Measurements from ENCODE around the gene RIMKLA.

The RIMKLA gene

GRCh38 chr1:42430286-42431135 lies 49.9 kb downstream of the RIMKLA start:
- no peak for DNase-seq

- no peak for DNase-seq
These were observed 50.9 kb downstream of the RIMKLA start for GRCh38 chr1:42431514-42431913.

GRCh38 chr1:42432714-42433113 lies 52.1 kb downstream of the RIMKLA start:
- no peak for DNase-seq

GRCh38 chr1:42433369-42433768 lies 52.8 kb downstream of the RIMKLA start:
- DNase-seq, result no peak

- no peak for DNase-seq
These were observed 53.7 kb downstream of the RIMKLA start for GRCh38 chr1:42434340-42434739.

GRCh38 chr1:42439940-42440339 lies 59.3 kb downstream of the RIMKLA start:
- DNase-seq, result no peak

GRCh38 chr1:42442662-42443061 lies 62.1 kb downstream of the RIMKLA start:
- DNase-seq, result no peak

GRCh38 chr1:42449256-42449655 lies 68.7 kb downstream of the RIMKLA start:
- no peak for DNase-seq

GRCh38 chr1:42450061-42450460 lies 69.5 kb downstream of the RIMKLA start:
- DNase-seq, result no peak

GRCh38 chr1:42453386-42453785 lies 72.8 kb downstream of the RIMKLA start:
- DNase-seq, result no peak

- no peak for DNase-seq
These were observed 73.8 kb downstream of the RIMKLA start for GRCh38 chr1:42454403-42454802.

- DNase-seq, result peak; percentile 78 to 82
These were observed 75.6 kb downstream of the RIMKLA start, which contains the start of the genes PPCS and ZMYND12 for GRCh38 chr1:42456010-42456753. TSS of gene PPCS (plus strand) at chr1:42456543. CDS start at chr1:42456566, 23 bp downstream. TSS of gene ZMYND12 (minus strand) at chr1:42456022. CDS start at chr1:42455997, 25 bp downstream.

- DNase-seq, result peak; percentile 36 to 76
These were observed 76.1 kb downstream of the RIMKLA start for GRCh38 chr1:42456754-42457089.

- DNase-seq, result no peak
These were observed 80.6 kb downstream of the RIMKLA start for GRCh38 chr1:42461196-42461595.

- DNase-seq, result peak; percentile 58 to 89
These were observed 82.5 kb downstream of the RIMKLA start, which contains the start of gene CCDC30 for GRCh38 chr1:42462828-42463763. TSS of gene CCDC30 (plus strand) at chr1:42463286. CDS start at chr1:42480552, 17,266 bp downstream.

- no peak for DNase-seq
These were observed 83.3 kb downstream of the RIMKLA start for GRCh38 chr1:42463921-42464320.

- DNase-seq, result no peak
These were observed 85.4 kb downstream of the RIMKLA start for GRCh38 chr1:42466030-42466429.

- no peak for DNase-seq
These were observed 89.1 kb downstream of the RIMKLA start for GRCh38 chr1:42469727-42470126.

All from bone marrow (tissue), 2 donors.